CD4-positive, alpha-beta T cell treated with Interleukin-15 for 1 hour (primary cell): ENCODE measurements around the gene ATRX.
A peak's percentile ranks its signal among the peaks of the same experiment; 100 is the strongest.
"Not testable (repeated sequence)": the region's sequence is repeated elsewhere in the genome, so short reads cannot be mapped to it uniquely, and the experiment has no call there.

Experiments used
- DNase-seq: peaks from one replicate; pipeline ENCODE4 v3.0.0-alpha.2; 2020

ATRX gene

GRCh38 chrX:77785486-77786364 is at the start of gene ATRX:
TSS of gene ATRX (minus strand) at chrX:77786216. CDS start at chrX:77786001, 215 bp downstream.
- DNase-seq, result peak; percentile 82

GRCh38 chrX:77831544-77831943 is 45.5 kb upstream of the ATRX start:
- DNase-seq, result not testable (repeated sequence)

DNA sequence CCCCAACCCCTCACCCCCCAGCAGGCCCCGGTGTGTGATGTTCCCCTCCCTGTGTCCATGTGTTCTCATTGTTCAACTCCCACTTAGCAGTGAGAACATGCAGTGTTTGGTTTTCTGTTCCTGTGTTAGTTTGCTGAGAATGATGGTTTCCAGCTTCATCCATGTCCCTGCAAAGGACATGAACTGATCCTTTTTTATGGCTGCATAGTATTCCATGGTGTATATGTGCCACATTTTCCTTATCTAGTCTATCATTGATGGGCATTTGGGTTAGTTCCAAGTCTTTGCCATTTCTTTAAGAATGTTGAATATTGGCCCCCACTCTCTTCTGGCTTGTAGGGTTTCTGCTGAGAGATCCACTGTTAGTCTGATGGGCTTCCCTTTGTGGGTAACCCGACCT is 36.0 kb upstream of the ATRX start:
- not testable (repeated sequence) for DNase-seq

- no peak for DNase-seq
Observed at GRCh38 chrX:77820091-77820727, 34.2 kb upstream of the ATRX start.

DNA sequence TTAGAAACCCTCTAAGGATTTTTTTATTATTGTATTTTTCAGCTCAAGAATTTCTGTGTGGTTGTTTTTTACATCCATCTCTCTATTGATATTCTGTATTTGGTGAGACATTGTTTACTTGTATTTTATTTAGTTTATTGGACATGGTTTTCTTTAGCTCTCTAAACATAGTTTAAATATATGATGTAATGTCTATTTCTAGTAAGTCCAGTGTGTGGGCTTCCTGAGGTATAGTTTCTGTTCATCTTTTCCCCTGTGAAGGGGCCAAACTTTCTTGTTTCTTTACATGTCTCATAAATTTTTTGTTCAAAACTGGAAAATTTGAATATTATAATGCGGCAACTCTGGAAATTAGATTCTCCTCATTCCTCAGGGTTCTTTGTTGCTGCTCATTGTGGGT is 28.2 kb upstream of the ATRX start:
- no peak for DNase-seq

DNA sequence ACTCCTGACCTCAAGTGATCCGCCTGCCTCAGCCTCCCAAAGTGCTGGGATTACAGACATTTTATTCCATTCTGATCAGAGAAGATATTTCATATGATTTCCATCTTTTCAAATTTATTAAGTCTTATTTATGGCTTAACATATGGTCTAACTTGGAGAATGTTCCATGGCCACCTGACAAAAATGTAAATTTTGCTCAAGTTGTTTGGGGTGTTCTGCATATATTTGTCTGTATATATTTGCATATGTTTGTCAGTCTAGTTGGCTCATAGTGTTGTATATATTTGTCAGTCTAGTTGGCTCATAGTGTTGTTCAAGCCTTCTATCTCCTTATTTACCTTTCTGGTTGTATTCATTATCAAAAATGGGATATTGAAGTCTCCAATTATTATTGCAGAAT is 16.2 kb upstream of the ATRX start:
- DNase-seq, result no peak

DNA sequence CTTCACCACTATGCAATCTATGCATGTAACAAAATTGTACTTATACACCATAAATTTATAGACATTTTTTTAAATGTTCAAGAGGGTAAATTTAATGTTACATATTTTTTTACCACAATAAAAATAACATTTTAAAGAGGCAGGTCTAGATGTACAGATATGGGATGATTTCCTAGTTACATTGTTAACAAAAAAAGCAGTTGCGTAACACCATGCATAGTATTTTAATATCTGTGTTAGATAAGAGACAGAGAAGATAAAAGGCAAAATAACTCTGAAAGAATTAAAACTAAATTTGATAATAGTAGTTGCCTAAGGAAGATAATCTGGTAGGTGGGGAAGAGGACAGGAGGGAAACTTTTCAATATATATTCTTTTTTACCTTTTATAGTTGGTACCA is 9.1 kb upstream of the ATRX start:
- no peak for DNase-seq

GRCh38 chrX:77793946-77794345 is 7.9 kb upstream of the ATRX start:
- DNase-seq, result no peak

GRCh38 chrX:77788050-77788449 is 2.0 kb upstream of the ATRX start:
- DNase-seq, result no peak

GRCh38 chrX:77786365-77786680 is 307 bp upstream of the ATRX start:
- no peak for DNase-seq

GRCh38 chrX:77779695-77780094 is 6.3 kb downstream of the ATRX start:
- no peak for DNase-seq

- no peak for DNase-seq
Observed at GRCh38 chrX:77776659-77777058, 9.4 kb downstream of the ATRX start.

GRCh38 chrX:77771601-77772000 is 14.4 kb downstream of the ATRX start:
- DNase-seq, result no peak

- DNase-seq, result no peak
Observed at GRCh38 chrX:77768787-77769186, 17.2 kb downstream of the ATRX start.

DNA sequence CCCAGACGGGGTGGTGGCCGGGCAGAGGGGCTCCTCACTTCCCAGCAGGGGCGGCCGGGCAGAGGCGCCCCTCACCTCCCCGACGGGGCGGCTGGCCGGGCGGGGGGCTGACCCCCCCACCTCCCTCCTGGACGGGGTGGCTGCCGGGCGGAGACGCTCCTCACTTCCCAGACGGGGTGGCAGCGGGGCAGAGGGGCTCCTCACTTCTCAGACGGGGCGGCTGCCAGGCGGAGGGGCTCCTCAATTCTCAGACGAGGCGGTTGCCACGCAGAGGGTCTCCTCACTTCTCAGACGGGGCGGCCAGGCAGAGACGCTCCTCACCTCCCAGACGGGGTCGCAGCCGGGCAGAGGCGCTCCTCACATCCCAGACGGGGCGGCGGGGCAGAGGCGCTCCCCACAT is 19.8 kb downstream of the ATRX start:
- not testable (repeated sequence) for DNase-seq

DNA sequence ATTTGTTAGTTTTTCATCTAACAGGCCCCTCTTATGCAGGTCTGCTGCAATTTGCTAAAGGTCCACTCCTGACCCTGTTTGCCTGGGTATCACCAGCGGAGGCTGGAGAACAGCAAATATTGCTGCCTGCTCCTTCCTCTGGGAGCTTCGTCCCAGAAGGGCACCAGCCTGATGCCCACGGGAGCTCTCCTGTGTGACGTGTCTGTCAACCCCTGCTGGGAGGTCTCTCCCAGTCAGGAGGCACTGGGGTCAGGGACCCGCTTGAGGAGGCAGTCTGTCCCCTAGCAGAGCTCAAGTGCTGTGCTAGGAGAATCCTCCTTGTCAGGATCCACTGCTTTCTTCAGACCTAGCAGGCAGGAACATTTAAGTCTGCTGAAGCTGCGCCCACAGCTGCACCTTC is 30.5 kb downstream of the ATRX start:
- DNase-seq, result no peak

- DNase-seq, result not testable (repeated sequence)
Observed at GRCh38 chrX:77753942-77754341, 32.1 kb downstream of the ATRX start.

GRCh38 chrX:77749695-77750094 is 36.3 kb downstream of the ATRX start:
- no peak for DNase-seq

DNA sequence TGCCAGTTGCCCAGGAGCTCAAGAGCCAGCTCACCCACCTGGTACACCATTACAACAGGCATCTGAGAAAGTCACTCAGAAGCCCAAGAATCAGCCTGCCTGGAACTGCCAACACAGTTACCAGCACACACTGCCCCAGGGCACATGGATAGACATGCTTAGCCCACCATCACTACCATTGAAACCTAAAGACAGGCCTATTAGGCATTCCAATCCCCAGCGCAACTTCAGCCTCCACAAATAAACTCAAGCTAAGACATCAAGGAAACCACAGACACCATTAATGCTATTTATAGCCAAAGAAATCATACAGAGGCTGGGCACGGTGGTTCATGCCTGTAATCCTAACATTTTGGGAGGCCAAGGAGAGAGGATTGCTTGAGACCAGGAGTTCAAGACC is 42.3 kb downstream of the ATRX start:
- DNase-seq, result no peak

DNA sequence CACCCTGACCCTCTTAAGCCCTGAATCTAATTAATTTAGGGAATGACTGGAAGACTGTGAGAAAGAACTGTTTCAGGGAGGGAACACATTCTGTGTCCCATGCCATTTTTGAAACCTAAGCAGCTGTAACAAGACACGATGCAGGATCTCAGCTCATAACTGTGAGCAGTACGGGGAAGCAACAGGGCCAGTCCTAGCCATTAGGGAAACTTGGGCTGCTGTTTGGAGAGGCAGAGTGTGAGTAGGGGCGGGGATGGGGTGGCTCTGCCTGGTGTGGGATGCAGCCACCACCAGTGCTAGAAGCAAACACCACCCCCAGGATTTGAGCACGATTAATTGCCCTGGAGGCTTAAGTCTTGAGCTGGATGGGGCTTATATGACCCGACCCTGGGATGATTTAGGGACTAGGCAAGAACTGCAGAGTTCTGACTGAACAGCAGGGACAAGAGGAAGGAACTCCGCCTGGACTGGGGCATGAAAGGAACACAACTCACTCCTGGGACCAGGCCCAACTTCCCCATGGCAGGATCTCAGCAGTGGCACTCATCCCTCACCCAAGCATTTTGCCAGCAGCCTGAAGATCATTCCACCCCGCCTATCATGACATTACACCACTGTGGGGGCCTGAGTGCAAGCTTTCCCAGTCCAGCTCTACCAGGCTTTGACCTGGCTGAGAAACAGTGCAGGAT is 43.1 kb downstream of the ATRX start:
- DNase-seq, result no peak

- no peak for DNase-seq
Observed at GRCh38 chrX:77740376-77740905, 45.6 kb downstream of the ATRX start.

GRCh38 chrX:77733342-77733741 is 52.7 kb downstream of the ATRX start:
- no peak for DNase-seq

DNA sequence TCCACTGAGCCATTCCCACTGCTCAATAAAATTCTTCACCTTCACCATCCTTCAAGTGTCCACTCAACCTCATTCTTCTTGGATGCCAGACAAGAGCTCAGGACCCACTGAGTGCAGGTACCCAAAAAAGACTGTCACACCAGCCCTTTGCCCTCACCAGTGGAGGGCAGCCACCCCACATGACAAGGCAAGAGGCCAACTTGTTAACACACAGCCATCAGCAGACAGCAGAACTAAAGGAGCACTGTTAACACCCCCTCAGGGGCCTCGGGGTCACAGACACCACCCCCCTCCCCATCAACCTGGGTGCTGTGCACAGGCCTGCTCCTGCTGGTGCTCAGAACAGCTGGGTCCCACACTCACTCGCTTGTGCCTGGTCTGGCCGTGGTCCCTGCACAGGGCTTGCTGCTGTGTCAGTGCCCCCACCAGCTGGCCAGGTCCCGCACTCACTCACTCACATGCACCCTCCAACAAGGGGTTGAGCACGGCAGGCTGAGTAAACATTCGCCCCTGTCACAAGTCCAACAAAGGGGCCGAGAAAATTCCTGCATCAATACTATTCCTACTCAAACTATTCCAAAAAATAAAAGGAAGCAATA is 54.1 kb downstream of the ATRX start:
- DNase-seq, result no peak
